Hypothalamus (tissue), 51 donors: ENCODE measurements around the gene MOB3A.

ENCODE experiments used
- DNase-seq, 51 donors: peaks; one replicate each; lab custom pipeline; 2025; lab: John Stamatoyannopoulos, UW

The MOB3A gene

DNA sequence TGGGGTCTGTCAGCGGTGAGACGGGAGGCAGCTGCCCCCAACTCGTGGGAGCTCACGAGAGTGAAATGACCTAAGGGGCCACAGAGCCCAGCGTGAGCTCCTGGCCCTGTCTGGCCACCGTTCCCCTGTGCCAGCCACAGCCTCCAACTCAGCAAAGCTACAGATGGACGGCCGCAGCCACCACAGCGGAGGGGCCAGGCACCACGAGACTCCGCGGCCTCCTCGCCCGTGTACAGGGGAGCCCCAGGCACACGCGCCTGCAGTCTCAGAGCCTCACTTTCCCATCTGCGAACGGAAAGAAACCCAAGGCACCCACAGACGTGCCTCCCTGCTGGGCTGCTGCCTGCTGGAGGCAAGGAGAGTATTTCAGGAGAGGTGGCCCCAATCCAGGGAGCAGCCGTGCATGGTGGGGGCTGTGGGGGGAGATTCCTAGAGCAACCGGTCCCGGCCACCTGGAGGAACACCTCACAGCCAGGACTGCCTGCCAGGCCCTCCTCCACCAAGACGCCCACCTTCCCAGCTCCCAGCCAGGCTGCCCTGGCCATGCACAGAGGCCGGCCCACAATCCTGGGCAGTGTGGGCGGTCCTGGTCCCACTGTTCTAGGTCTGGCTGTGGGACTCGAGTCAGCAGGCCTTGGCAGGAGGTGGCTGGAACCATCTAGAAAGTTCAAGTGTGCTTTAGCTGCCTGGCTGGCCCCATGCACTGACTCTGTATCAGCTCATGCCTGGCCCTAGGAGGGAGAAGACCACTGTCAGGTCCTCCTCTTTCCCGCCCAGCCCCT, 47.0 kb downstream of the MOB3A start:
- peak in 30 of 51 donors; percentile 42 to 83 (median 71) for DNase-seq

DNA sequence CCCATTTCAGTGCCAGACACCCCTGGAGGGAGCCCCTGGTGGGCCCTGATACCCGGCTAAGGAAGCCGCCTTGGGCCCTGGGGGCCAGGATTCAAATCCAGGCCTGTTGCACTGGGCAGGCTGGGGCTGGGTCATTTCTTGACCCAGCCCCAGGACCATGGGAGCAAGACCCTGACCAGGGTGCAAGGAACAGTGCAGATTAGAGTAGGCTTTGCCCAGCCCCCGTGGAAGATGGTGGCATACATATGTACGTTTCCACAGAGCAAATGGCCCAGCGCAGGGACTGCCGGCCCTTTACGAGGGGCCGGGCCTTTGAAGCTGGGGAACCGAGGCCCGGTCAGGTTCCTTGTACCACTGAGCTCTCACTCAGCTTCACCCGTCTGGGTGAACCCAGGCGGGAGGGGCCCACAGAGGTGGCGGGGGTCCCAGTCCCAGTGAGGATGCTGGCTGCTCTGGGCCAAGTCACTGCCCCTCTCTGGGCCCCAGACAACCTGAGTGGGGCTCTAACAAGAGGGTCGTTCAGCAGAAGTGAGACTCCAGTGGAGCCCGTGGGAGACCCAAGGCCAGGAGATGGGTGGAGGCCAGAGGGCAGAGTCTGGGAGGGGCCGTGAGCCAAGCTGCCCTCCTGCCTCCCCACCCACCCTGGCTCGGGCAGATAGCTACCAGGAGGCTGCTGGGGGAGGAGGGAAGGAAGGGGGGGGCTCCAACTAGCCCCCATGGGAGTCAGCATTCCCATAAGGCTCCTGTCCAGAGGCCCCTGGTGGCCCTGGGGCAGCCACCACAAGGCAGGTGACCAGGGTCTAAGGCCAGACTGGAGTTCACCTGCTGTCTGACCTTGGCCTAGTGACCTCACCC, 47.8 kb downstream of the MOB3A start:
- DNase-seq: no peak

DNA sequence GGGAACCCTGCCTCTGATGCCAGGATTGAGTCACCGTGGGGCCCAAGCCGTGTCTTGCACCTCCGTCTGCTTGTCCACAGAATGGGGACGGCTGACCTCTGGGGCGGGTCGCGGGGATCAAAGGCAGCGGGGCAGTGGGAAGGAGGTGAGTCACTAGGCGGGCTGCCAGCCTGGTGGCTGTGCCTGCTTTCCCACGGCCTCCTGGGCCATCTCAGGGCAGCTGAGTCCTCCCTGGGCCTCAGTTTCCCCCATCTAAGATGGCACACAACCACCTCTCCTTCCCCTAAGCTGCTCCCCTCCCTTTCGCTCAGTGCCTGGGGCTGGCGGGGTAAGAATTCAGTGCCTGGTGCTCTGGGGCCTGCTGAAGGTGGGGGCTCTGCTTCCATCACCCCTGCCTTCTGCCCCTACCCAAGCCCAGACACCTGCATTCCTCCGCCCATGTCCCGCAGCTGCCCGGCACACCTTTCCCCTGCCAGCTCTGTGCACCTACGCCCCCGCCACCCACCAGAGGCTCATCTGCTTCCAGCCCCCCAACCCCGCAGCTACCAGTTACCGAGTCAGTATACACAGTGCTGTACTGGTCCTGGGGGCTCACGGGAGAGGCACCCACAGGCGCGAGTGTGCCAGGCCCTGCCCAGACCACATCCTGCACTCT, 48.5 kb downstream of the MOB3A start:
- DNase-seq: peak in 9 of 51 donors; percentile 10 to 74 (median 34)

DNA sequence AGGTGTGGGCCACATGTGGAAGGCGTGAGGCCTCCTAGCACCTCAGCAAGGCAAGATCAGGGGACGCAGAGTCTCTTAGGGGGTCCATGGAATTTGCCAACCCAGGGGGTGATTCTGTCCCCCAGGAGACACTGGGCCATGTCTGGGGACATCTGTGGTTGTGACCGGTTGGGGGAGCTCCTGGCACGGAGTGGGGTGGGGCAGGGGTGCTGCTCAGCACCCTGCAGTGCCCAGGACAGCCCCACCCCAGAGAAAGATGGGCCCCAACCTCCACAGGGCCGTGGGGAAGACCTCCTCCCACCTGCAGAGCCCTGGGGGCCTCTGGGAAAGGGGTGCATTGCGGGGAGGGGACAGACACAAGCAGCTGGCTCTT, 49.1 kb downstream of the MOB3A start:
- no peak for DNase-seq

DNA sequence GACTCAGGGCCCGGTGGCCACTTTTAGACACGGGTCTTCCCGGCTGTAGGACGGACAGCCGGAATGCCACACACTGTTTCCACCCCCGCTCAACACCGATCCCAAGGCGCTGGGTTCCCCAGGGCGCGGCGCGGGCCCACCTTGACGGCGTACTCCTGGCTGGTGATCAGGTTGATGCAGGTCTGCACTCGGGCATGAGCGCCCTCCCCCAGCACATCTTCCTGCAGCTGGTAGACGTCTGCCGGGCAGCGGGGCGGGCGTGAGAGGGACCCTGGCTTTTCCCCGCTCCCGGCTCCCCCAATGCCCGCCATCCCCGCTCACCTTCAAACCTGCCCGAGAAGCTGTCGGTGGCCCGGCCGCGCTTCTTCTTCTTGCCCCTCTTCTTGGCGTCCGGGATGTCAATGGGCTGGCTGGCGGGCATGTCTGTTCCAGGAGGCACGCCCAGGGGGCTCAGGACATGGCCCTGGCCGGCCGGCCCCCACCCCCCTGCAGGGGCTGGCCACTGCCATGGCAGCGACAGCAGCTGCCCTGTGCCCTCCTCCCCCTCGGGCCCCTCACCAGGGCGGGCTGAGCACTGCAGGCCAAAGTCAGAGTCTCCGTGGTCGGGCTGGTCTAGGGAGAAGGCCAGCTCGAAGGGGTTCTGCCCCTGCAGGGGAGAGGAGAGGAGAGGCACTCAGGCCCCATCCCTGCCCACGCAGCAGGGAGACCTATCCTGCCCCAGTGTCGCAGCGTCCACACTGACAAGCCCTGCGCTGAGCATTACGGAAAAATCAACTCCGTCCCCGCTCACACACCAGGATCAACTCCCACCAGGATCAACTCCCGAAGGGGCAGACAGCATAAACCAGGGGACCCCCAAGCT, 49.8 kb downstream of the MOB3A start:
- DNase-seq: no peak

DNA sequence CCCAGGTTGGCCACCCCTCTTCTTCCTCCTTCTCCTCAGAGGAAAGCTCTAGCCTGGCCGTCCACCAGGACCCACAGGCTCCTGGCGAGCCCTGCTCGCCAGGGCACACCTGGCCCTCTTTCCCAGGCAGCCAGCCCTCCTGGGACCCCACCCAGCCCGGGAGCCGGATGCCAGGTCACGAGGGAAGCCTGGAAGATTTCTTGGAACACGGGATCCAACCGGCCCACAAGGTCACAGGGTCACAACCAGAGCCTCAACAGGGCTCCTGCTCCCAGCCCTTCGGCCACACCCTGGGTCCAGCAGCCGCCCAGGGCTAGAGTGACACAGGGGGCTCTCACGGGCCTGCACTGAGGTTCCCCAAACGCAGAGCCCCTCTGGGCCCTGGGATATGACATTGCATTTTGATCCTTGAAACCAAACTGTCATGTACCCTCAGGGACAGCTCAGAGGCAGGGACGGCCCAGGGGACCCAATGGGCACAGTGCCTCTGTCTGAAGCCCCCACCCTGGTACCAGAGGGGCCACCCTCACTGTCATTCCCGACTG, 50.6 kb downstream of the MOB3A start:
- no peak for DNase-seq

DNA sequence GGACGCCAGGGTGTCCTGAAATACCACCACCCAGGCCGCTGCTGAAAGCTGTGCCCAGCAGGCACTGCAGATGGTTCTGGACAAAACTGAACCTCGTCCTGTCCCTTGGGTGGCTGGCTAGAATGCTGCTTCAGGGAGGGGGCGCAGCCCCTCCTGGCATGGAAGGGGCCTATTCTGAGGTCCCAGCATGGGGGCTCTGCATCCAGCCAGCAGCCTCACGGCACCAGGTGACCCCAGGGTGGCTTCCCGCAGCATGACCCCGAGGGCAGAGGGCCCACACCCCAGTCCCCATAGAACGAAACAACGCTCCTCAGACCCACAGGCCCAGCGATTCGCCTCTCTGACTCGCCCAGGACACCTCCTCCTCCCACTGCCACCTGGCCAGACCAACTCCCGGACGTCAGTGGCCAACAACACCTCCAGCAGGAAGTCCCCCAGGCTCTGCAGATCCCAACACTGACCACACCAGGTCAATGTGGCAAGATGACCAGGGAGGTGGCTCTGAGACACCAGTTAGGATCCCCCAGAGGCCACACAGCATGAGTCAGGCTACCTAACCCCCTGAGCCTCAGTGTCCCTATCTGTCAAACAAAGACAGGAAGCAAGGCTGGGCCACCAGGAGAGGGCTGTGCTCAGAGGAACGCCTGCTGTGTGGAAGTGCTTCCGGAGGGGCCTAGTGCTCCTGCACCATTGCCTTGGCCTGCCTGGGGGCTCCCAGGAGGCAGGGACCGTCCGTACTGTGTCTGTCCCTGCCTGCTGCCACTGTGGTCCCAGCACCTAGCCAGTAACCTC, 51.2 kb downstream of the MOB3A start:
- DNase-seq: no peak

DNA sequence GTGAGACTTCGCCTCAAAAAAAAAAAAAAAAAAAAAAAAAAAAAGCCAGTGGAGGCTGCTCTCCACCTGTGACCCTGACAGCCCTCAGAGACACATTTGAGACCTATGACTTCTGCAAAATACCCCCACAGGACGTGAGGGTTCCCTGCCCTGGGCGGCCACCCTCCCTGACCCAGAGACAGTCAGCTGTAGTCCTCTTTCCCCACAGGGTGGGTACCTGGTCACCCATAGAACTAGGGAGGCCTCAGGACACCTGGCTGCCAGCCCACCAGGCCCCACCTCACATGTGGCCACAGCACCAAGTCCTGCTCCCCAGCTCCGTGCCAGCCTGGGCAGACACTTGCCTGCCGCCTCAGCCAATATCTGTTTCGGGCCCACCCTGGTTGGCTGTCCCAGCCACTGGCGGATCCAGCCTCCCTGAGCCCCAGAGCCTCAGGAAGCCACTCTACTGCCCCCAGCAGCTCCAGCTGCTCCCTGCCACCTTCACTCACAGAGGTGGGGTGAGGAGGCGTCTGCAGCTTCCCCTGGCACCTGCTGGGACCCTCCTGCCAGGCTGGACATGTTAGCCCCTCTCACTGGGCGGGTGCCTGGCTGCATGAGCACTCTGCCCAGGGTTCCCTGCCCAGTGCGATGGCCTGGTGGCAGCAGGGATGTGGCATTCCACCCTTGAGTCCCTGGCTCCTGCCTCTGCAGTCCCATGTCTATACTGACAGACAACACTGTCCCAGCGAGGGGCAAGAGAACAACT, 52.0 kb downstream of the MOB3A start:
- DNase-seq: peak in 1 of 51 donors; percentile 29

DNA sequence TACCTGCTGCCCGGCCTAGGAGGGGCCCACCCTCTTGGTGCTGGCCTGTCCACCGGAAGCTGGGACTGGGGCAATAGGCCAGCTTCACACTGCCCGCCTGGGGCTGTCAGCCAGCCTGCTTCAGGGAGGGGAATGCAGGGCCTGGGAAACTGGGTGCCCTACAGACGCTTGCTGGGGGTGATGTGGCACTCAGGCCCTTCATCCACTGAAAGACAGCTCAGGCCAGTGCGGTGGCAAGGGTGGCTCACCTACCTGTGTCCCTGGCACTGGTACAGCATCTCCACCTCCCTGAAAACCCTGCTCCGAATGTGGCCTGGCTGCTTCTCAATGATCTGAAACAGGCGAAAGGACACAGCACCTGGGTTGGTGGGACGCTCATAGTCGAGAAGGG, 52.9 kb downstream of the MOB3A start:
- DNase-seq: peak in 8 of 51 donors; percentile 10 to 49 (median 29)

DNA sequence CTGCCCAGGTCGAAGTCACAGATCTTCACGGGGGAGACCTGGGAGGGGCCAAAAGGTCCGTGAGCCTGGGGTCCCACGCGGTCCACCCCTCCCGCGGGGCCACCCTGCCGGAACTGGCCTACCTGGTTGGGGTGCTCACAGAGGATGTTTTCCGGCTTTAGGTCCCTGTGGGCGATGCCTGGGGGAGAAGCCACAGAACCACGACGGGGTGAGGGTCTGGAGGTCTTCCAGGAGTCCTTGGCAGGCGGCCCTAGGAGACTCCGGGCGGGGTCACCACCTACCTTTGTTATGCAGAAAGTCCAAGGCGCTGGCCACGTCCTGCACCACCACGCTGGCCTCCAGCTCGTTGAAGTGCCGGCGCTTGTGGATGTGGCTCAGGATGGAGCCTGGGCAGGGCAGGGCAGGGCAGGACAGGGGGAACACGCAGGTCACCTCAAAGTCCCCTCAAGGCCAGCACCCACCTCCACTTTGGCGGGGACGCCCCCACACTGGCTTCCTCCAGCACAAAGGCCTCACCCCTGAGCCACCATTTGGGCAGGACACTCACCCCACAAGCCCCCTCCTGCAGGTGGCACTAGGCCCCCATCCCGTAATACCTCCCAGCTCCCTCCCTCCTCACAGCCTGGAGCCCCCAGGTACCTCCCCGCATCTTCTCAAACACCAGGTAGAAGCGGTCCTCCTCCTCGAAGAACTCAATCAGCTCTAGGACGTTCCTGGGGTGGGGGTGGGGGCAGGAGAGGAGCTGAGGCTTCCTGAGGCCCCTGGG, 53.5 kb downstream of the MOB3A start:
- peak in 12 of 51 donors; percentile 34 to 76 (median 54) for DNase-seq

DNA sequence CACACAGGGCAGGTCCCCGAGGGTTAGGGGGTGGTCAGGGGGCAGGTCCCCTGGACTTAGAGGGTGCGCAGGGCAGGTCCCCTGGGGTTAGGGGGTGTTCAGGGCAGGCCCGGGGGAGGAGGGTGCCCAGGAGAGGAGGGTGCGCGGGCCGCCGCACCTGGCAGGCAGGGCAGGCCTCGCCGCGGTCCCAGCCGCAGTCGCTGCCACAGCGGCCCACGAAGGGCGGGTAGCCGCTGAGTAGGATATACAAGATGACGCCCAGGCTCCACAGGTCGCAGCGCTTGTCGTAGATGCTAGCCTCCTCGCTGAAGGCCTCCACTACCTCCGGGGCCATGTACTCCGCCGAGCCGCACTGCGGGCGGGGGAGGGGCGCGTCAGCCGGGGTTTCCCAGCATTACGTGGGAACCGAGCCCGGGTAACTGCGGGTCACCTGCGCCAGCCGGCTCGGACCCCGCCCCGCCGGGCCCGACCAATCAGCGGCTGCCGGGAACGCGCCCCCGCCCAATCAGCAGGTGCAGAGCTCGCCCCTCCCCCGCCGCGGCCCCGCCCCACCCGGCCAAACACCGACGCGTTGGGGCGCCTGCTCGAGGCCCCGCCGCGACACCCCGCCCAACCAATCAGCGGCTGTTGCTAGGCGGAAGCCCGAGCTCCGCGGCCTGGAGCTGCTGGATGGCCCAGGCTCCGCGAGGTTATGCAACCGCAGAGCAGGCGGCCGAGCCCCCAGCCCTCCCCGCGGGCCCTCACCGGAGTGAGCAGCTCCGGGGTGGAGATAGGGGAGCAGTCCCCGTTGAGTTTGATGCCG, 54.2 kb downstream of the MOB3A start:
- DNase-seq: peak; percentile 57 to 100 (median 94)

DNA sequence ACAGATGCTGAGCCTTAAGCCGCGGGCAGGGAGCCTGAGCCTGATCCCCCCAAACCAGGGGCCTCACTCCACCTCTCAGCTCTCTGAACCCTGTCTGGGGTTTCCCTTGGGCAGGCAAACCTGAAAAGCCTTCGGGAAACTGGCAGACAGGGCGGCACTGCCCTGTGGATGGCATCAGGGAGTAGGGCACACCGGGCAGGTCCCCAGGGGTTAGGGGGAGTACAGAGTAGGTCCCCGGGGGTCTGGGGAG, 54.8 kb downstream of the MOB3A start:
- DNase-seq: no peak

DNA sequence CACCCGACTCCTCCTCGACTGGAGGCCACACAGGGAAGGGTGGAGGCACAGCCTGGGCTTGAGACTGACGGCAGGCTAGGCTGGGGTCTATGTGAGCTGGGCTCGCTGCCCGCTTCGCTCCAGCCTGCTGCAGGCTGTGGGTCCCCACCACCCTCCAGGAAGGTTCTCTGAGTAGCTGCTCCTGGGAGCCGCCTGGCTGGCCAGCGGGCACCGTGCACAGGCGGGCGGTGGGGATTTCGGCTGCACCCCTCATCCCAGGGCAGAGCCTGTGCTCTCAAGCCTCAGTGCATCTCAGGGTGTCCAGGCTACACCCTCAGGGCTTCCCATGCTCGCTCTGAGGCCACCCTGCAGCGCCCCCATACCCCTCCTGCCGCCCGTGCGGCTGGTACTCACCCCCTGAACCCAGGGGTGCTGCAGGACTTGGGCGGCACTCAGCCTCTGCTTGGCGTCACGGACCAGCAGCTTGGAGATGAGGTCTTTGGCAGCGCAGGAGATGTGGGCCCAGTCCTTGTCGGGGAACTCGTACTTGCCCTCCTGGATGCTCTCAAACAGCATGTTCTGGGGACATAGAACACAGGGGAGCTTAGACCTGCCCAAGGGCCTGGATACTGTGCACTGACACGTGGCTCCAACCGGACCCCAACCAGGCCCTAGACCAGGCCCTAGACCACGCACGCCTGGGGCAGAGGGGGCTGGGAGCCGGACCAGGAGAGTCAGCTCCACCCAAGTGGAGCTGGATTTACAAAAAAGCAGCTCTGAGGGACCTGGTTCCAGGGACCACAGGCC, 55.3 kb downstream of the MOB3A start:
- no peak for DNase-seq

DNA sequence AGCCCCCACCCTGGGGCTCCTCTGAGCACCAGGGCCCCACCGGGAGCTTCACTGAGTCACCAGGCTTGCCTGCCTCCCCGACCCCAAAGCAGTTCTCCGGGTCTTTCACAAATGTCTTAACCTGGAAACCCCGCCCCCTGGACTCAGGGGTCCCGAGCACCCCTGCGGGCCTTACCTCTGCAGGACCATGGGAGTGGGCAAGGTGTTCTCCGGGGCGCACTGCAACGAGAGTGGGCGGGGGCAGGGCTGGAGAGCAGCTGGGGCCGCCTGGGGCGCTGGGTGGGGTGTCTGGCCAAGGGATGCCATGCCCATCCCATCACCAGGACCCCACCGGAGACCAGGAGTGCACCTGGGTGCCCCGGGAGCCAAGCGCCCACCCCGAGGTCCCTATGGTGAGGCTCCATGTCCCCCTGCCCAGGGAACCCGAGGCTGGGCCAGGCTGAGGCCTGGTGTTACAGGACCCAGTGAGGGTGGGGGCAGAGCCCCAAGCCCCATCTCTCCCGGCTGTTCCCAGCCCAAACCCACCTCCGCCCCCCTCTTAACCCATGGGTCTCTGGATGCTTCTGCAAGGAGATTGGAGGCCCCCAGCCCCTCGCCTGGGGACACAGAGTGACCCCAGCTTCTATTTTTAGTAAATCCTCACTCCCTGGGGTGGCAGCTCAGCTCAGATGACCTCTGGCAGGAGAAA, 56.0 kb downstream of the MOB3A start:
- no peak for DNase-seq

DNA sequence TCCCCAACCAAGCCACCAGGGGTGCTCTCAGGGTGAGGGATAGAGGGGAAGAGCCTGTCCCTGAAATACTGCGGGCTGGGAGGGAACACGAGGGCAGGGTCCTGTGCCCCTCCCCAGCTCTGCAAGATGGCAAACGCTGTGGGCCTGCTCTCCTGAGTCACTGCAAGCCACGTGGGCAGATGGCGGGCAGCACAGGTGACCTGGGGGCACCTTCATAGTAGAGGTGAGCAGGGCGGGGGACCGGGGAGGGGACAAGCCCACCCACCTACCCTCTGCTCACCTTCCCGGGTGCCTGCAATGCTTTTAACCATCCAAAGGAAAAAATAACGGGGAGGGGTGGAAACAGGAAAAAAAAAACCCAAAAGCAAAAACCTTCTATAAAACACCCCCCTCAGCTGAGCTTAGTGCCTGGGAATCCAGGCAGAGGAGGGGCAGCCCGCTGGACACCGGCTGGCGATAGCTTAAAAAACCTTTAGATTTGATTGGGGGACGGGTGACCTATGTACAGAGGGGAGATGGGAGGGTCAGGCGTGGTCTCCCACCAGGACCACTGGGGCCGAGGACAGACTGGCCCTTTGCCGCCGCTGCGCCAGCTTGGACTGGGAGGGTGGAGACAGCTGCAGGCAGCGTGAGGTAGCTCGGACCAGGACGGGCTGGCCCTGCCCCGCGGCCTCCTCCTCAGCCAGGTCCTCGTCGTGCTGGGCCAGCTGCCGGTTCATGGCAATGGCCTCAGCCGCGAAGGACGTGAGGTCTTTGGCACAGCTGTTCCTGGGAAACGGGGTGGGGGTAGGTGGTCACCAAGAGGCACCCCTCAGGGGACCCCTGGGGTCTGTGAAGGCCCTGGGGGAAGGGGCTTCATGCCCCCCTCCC, 56.8 kb downstream of the MOB3A start:
- no peak for DNase-seq
